GM12873 (cell line): ENCODE data around the gene EHD4.

Source experiments
- CTCF ChIP-seq: IDR thresholded peaks from 2 replicates; pipeline ENCODE4 v1.5.1; 2012; ENCODE audit warnings: low read depth, mild to moderate bottlenecking, moderate library complexity, low read length, control low read depth; ENCODE audit not compliant: insufficient read depth; ENCODE audit errors: missing control alignments

EHD4 gene

DNA sequence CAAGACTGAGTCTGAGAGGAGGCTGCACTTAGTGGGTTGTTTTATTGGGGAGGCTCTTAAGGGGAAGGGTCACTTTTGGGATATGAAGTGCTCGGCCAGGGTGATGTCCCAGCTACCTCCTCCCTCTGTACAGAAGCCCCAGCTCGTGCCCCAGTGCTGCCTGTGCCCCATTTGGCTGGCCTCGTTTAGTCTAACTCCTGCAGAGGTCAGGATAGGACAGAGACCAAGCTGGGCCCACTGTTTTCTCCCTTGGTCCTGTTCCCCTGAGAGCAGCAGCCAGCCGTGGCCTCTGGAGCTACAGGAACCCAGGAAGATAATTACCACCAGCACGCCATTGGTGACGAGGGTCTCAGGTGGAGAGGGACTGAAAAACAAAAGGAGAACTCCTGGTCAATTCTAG, 30.0 kb upstream of the EHD4 start:
- no peak for TF ChIP-seq CTCF

DNA sequence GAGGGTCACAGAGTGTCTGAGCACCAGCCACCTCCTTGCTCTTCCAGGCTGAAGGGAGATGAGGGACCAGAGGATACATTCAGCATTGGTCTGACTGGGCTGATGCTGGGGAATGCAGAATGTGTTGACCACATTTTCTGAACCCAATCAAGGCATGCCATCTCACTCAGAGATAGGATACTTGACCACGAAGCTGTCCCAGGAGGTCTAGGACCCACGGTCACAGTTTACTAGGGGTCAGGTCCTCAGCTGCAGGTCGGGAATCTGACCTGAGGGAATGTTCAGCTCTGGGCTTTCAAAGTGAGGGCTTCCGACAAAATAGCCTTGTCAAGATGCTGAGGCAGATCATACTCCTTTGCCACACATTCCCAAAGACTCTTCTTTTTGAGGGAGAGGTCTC, 28.9 kb upstream of the EHD4 start:
- no peak for TF ChIP-seq CTCF

DNA sequence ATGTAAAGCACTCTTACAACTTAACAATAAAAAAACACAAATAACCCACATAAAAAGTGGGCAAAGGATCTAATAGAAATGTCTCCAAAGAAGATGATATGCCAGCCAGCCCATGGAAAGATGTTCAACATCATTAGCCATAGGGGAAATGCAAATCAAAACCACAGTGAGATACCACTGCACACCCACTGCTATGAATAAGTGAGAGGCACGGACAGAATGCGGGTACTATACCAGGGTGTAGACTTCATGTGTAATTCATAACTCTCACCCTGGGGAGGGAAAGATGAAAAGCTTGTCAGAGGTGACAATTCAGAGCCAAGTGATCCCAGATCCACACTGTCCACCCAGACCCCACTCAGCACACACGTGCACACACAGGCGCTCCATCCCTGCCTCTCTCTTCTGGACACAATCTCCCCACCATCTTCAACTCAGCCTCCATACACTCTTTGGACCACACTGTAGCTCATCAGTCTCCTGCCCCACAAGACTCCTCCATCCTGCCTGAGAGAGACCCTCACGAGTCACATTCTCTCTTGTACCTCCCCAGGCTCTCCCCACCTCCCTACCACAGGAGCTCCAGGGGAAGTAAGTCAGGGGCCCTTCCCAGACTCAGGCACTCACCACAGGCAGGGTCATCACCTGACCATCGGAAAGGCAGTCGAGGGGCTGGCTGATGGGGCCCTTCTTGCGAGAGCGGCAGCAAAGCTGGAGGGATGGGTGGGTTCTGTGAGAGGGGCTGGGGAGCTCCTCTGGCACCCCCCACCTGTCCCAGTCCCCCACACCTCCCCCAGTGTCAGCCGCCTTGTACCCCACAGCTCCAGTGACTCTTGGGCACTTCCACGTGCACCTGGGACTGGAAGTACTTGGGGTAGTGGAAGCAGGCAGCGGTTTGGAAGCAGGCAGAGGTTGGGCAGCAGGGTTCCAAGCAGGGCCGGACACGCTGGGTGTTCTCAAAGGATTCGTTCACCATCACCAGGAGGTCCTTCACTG, 27.2 kb upstream of the EHD4 start:
- TF ChIP-seq CTCF = no peak

- TF ChIP-seq CTCF = no peak
Measured at GRCh38 chr15:41997845-41998244, 25.5 kb upstream of the EHD4 start.

DNA sequence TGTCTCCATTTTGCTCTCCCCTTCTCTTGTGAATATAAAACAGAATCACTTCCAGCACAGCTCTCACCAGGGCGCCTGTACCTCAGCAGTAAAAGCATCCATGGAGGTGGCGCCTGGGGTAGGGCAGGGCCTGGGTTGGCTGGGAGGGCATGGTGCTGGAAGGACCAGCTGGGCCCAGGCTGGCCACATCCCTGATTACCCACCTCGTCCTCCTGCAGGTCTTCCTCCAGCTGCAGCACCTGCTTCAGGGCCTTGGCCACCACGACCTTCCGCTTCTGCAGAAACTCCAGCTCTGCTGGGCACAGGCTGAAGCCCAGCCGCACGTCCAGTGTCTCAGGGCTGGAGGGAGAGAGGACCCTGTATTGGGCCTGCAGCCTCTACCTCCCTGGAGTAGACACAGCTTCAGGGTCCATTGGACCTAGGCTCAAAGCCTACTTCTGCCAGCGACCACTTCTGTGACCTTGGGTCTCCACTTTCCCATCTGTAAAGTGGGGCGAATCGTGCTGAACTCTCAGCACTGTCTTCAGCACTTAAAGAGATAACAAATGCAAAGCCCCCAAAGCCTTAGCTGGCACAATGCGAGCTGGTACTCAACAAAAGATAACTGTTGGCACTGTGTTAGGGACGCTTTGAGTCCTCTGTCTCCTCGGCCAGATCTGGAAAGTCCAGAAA, 24.7 kb upstream of the EHD4 start:
- TF ChIP-seq CTCF = no peak

GRCh38 chr15:41996376-41996775, 24.0 kb upstream of the EHD4 start:
- no peak for TF ChIP-seq CTCF

- no peak for TF ChIP-seq CTCF
Measured at GRCh38 chr15:41995476-41995855, 23.1 kb upstream of the EHD4 start.
